Prostate gland (tissue), 2 donors: Measurements from ENCODE around the gene BRINP2. TPM values are rescaled to one million over a fixed set of nuclear protein-coding genes. Genes with fewer than 3 reads are reported as not detected.

Source experiments
- DNase-seq: peaks from one replicate; pipeline ENCODE4 v3.0.0-alpha.2; 2019; ENCODE audit warnings: low spot score
- H3K27ac ChIP-seq, 2 donors: fragments of 200-600 bp; sonication (generic); 2 replicates each; pipeline ENCODE4 v1.5.1; 2017 to 2019
- H3K27me3 ChIP-seq: fragments of 200-600 bp; sonication (generic); replicated peaks from 2 replicates; pipeline ENCODE4 v1.5.1; 2019; ENCODE audit not compliant: insufficient read depth
- H3K36me3 ChIP-seq, 2 donors: fragments of 200-600 bp; sonication (generic); 1 replicate in 1 of 2; 2 replicates in 1 of 2; pipeline versions ENCODE4 v1.5.1 to v1.8.1; 2017 to 2019
- H3K4me1 ChIP-seq: fragments of 200-600 bp; sonication (generic); replicated peaks from 2 replicates; pipeline ENCODE4 v1.5.1; 2019
- H3K4me3 ChIP-seq, 2 donors: fragments of 200-600 bp; sonication (generic); 2 replicates each; pipeline ENCODE4 v1.5.1; 2017 to 2019
- H3K9me3 ChIP-seq: fragments of 200-600 bp; sonication (generic); 2 replicates; pipeline ENCODE4 v1.5.1; 2017
- POLR2A ChIP-seq: fragments of 450-650 bp; IDR thresholded peaks from one replicate; pipeline ENCODE4 v1.6.1; 2016; ENCODE audit warnings: antibody characterized with exemption, mild to moderate bottlenecking
- POLR2AphosphoS5 ChIP-seq: sonication (generic); formaldehyde crosslinking; IDR thresholded peaks from one replicate; pipeline ENCODE4 v1.6.1; 2017; ENCODE audit warnings: antibody characterized with exemption
- WGBS: methylation state at CpG from one replicate; pipeline ENCODE4 v1.1.5; 2018; 5-methylcytosine and 5-hydroxymethylcytosine counted together
- intact Hi-C: fragments of 100-400 bp; cut with DNase I; formaldehyde crosslinking; loops from one replicate; pipeline ENCODE4 v1.14.2; 2022
- total RNA-seq, 2 donors: library from RNA; depleted of rRNA; stranded (reverse); fragments of >200 nt; gene quantifications; one replicate each; pipeline ENCODE4 v1.1.0, GENCODE V29; 2016
- TF ChIP-seq, protein P1 (sequence below), 4 experiments: fragments of 200-600 bp in 2 of 4; fragments of 450-650 bp in 2 of 4; sonication (generic) in 2 of 4; IDR thresholded peaks; 1 replicate in 3 of 4; 2 replicates in 1 of 4; pipeline ENCODE4 v1.5.1; 2016 to 2019; ENCODE audit warnings: antibody characterized with exemption in 4 of 4, mild to moderate bottlenecking in 2 of 4, moderate library complexity in 2 of 4

Gene BRINP2
- total RNA-seq, 2 donors from 2014 or later = 2.3 TPM; not detected in 1

GRCh38 chr1:177227978-177228692 is 57.4 kb downstream of the BRINP2 start:
- no peaks in the 10 kb centered on the region for H3K36me3 ChIP-seq
- WGBS = 56% methylated on average over 8 of the region's 8 CpGs
- no peak overlapping the region for H3K27ac ChIP-seq
- no peaks in the 10 kb centered on the region for H3K27me3 ChIP-seq
- TF ChIP-seq POLR2AphosphoS5 = no peak
- TF ChIP-seq POLR2A = no peak
- TF ChIP-seq, protein P1, sequence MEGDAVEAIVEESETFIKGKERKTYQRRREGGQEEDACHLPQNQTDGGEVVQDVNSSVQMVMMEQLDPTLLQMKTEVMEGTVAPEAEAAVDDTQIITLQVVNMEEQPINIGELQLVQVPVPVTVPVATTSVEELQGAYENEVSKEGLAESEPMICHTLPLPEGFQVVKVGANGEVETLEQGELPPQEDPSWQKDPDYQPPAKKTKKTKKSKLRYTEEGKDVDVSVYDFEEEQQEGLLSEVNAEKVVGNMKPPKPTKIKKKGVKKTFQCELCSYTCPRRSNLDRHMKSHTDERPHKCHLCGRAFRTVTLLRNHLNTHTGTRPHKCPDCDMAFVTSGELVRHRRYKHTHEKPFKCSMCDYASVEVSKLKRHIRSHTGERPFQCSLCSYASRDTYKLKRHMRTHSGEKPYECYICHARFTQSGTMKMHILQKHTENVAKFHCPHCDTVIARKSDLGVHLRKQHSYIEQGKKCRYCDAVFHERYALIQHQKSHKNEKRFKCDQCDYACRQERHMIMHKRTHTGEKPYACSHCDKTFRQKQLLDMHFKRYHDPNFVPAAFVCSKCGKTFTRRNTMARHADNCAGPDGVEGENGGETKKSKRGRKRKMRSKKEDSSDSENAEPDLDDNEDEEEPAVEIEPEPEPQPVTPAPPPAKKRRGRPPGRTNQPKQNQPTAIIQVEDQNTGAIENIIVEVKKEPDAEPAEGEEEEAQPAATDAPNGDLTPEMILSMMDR (IDR thresholded peaks at IDR 0.05) = no peak
- no peaks in the 10 kb centered on the region for H3K9me3 ChIP-seq
- intact Hi-C loops = no loop called here
- no peaks in the 10 kb centered on the region for H3K4me1 ChIP-seq
- no peak for DNase-seq
- H3K4me3 ChIP-seq = no peak overlapping the region

DNA sequence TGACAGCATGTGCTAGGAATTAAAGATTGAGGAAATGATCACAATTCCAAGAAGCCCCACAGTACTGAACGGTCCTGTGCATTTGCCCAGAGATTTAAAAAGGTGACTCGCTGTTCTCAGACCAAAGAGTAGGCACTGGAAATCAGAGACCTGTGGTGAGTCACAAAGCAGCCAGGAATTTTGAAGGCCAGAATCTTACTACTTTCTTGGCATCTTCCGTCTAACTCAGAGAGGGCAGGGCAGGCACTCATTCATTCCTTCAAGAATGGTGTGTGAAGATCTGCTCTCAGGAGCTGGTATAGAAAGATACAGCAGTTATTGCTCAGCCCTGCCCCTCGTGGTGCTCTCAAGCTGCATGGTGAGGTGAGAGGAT is 57.9 kb downstream of the BRINP2 start:
- WGBS = 66% methylated on average over 4 of the region's 4 CpGs
- H3K27ac ChIP-seq = no peak overlapping the region
- no peaks in the 10 kb centered on the region for H3K9me3 ChIP-seq
- TF ChIP-seq, protein P1 (IDR thresholded peaks at IDR 0.05) = no peak
- no peak for TF ChIP-seq POLR2AphosphoS5
- no peak for TF ChIP-seq POLR2A
- H3K36me3 ChIP-seq = no peaks in the 10 kb centered on the region
- no peak overlapping the region for H3K4me3 ChIP-seq
- DNase-seq = no peak
- H3K27me3 ChIP-seq = no peaks in the 10 kb centered on the region
- no peaks in the 10 kb centered on the region for H3K4me1 ChIP-seq
- intact Hi-C loops = no loop called here

GRCh38 chr1:177229781-177230180 is 59.0 kb downstream of the BRINP2 start:
- TF ChIP-seq, protein P1 (IDR thresholded peaks at IDR 0.05) = no peak
- TF ChIP-seq POLR2A (no peak), POLR2AphosphoS5 (no peak)
- DNase-seq = no peak
- Histone ChIP-seq H3K36me3 (no peaks in the 10 kb centered on the region), H3K9me3 (no peaks in the 10 kb centered on the region), H3K4me1 (no peaks in the 10 kb centered on the region), H3K27me3 (no peaks in the 10 kb centered on the region), H3K4me3 (no peak overlapping the region), H3K27ac (no peak overlapping the region)
- WGBS = 95% methylated on average over 8 of the region's 20 CpGs
- intact Hi-C loops = no loop called here

DNA sequence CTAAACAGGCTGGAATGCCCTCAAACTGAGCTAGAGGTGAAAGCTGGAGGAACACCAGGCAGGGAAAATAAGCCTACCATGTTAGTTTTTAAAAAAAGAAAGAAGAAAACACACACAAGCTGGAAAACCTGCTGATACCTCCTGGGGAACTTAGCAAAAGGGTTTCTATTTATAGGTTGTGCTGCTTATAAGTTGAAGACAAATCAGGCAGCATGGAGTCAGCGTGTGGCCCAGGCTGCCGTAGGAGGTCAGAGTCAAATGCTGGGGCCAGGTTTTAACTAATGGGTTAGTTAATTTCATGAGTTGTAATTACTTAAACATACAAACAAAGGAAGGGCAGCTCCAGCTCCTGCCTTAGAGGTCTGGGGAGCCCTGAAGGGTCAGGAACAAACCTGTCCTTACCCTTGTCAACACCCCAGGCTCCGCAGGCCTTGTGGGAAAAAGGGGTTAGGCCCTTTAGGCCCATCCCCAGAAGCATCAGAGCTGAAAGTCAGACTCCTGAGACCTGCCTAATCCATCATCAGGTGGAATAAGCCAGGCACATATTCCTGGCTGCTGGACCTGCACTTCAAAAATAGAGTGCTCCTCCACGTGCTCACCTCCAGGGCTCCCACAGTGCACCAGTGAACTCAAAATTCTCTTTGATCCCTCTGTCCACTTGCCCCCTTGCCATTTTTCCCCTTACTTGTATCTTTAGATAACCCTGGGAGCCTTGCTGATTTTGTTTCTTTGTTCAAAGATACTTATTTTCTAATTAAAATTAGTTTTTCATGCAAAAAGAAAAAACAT is 59.7 kb downstream of the BRINP2 start:
- H3K27ac ChIP-seq = no peak overlapping the region
- DNase-seq = no peak
- no peaks in the 10 kb centered on the region for H3K27me3 ChIP-seq
- no peak overlapping the region for H3K4me3 ChIP-seq
- H3K9me3 ChIP-seq = no peaks in the 10 kb centered on the region
- TF ChIP-seq POLR2AphosphoS5 (no peak), POLR2A (no peak)
- TF ChIP-seq, protein P1 (IDR thresholded peaks at IDR 0.05) = no peak
- no peaks in the 10 kb centered on the region for H3K4me1 ChIP-seq
- WGBS = 85% methylated on average over 4 of the region's 4 CpGs
- H3K36me3 ChIP-seq = no peaks in the 10 kb centered on the region
- intact Hi-C loops = no loop called here

DNA sequence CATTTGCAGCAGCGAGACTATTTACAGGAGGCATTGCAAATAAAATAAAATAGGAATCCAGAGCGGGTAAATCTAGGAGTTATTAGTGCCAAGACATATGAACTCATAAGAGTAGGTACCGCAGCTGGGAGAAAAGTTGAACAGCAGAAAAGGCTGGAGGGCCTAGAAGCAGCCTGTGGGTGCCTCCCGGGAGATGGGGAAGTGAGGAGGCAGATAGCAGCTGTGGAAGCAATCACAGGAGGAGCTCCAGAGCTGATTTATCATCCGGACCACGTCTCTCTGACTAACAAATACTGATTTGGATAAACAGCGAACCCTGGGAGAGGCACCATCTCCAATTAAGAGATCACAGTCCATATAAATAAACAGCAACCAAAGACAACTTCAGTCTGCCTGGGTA is 64.6 kb downstream of the BRINP2 start:
- 82% methylated on average over 7 of the region's 7 CpGs for WGBS
- no peaks in the 10 kb centered on the region for H3K4me1 ChIP-seq

More for the DNA sequence above, 64.6 kb downstream of the BRINP2 start:
- DNase-seq = no peak
- H3K27me3 ChIP-seq = no peaks in the 10 kb centered on the region
- TF ChIP-seq POLR2A = no peak
- TF ChIP-seq, protein P1 (IDR thresholded peaks at IDR 0.05) = no peak
- no peak for TF ChIP-seq POLR2AphosphoS5
- no peak overlapping the region for H3K4me3 ChIP-seq
- H3K9me3 ChIP-seq = no peaks in the 10 kb centered on the region
- intact Hi-C loops = no loop called here
- H3K27ac ChIP-seq = no peak overlapping the region
- no peaks in the 10 kb centered on the region for H3K36me3 ChIP-seq
